Left kidney (tissue), 2 donors: ENCODE data around the gene SDC1. TPM values are rescaled to one million over a fixed set of nuclear protein-coding genes. Genes with fewer than 3 reads are reported as not detected.
"Not testable (repeated sequence)": the region's sequence is repeated elsewhere in the genome, so short reads cannot be mapped to it uniquely, and the experiment has no call there.

Experiments used
- DNase-seq: peaks from one replicate; pipeline ENCODE4 v3.0.0-alpha.2; 2013
- polyA plus RNA-seq: library from polyadenylated mRNA; unstranded; fragments of 120-200 nt; gene quantifications from one replicate; pipeline ENCODE4 v1.2.1, GENCODE V29; 2013; ENCODE audit not compliant: insufficient read length

SDC1 gene
- polyA plus RNA-seq, 1 donor, result 22.2 TPM

DNA sequence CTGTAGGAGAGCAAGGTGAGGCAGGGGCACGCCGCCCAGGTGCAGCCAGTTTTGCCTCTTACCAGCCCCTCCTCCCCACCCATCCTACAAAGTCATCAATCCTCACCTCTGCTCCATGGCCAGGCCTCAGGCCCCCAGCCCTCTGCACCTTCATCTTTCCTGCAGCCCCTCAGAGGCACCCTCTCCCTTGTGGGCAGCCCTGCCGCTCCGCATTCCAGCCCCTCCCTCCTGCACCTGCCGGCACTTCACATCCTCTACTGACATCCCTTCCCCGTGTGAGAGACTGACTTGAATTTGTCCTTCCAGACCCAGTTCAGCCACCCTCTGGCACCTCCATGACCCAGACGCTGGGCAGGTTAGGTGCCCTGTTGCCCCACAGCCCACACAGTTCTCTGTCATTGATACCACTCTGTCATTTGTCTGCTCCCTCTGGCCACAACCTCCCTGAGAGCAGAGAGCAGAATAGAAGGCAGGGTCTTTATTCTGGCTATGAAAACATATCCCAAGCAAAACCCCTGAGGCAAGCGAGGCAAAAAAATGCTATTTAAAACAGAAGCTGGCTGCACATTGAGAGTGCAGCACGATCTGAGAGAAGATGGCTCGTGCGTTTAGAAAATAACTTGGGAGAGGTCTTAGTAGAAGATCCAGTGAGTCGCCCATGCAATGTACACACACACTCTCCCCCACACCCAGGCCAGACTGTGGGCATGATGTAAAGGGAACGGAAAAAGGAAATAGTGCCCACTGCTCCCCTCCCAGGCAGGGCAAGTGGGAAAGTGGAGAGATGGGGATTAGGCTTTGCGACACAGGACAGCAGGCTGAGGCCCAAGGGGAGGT, 25.9 kb downstream of the SDC1 start:
- DNase-seq, result no peak

DNA sequence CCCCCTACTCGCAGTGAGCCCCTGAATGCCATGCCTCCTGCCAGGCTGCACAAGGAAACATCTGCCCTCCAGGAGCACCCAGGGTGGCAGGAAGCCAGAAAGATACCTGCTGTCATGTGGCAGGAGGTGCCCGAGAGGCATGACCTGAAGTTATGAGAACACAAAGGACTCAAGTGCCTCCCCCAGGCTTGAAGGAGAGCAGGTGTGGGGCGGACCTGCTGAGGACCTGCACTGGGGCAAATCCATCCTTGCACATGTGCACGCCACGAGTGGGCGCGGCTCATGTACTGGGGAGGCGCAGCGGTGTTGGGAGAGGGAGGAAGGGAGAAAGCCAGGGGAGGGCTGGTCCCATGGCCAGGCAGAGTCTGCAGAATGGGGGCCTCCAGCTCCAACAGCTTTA, 26.9 kb downstream of the SDC1 start:
- no peak for DNase-seq

DNA sequence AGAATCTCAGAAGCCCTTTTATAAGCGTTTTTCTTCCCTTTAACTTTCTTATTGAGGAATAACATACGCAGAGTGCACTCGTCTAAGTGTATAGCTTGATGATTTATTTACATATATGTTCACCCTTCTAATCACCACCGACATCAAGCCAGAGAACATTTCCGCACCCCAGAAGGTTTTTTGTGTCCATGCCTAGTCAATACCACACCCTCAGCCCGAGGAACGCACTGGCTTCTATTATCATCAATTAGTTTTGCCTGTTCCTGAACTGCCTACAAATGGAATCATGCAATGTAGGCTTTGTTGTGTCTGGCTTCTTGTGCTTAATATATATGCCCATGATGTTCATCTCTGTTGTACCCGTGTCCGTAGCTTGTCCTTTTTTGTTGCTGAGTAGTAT, 27.7 kb downstream of the SDC1 start:
- no peak for DNase-seq

DNA sequence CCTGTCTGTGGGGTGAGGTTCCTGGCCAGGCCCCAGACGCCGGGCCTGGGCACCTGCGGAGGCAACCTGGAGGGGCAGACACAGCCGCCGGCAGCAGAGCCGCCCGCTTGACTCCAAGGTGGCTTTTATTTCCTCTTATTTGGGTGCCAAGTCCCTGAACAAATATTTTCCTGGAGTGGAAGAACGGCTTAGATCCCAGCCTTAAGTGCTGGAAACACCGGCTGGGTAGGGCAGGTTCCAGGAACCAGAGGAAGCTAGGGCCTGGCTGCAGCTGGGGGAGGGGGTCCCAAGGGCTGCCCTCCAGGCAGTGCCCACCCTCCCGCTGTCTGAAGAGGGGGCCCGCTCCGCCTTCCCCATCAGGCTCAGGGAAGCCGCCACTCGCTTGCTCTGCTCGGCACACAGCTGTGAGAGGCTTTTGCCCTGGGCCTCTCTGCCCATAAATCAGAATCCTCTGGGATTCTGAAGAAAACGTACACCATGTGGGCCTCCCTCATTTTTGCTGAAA, 28.2 kb downstream of the SDC1 start:
- DNase-seq, result peak; percentile 63

DNA sequence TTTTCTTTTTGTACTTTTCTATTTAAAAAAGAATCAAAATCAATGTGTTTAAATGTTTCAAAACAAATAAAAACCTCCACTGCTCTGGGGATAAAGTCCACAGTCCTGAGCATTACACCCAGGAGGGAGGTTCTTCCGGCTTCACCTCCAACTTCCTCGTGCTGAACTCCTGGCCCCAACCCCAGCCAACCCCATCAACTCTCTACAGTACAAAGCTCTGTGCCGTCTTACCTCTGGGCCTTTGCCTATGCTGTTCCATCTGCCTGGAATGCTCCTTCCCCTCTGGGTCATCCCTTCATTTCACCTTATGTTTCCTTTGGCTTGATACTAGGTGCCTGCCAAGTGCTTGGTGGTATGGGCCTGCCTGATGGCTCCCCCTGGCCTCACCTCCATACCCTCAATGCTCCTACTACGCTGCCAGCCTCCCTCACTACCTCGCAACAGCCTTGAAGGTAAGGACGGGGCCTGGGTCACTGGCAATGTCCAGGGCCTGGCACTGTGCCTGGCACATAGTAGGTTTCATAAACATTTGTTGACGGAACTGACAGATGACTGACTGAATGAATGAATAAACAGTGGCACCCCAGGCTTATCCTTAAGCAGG, 28.8 kb downstream of the SDC1 start:
- no peak for DNase-seq

DNA sequence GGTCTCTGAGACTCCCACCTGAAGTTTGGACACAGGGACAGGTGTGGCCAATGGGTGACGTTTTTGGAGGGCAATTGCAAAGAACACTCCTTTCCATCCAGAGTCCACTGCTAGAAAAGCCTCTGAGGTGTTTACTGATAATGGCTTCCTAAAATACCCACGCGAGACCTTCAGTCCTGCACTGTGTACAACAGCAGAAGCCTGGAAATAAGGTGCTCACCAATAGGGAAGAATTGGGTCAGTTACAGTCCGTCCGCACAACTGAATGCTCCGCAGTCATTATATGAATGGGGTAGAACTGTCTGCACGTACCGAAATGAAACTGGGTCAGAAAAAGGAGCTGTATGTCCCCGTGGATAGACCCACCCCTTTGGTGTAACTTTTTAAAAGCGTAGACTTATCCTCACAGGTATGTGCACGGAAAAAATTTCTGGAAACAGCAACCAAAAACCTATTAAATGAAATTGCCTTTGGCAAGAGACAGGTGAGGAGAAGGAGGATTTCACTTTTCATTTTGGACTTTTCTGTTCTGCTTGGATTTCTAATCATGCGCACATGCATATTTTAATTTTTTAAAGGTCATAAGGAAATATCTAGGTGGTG, 29.4 kb downstream of the SDC1 start:
- DNase-seq, result no peak

DNA sequence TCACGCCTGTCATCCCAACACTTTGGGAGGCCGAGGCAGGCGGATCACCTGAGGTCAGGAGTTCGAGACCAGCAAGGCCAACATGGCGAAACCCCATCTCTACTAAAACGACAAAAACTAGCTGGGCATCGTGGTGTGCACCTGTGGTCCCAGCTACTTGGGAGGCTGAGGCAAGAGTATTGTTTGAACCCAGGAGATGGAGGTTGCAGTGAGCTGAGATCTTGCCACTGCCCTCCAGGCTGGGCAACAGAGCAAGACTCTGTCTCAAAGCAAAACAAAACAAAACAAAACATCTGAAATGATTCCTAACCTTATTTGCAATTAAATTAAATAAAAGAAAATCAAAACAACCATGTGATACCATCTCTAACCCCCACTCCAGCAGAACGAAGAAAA, 29.9 kb downstream of the SDC1 start:
- not testable (repeated sequence) for DNase-seq

DNA sequence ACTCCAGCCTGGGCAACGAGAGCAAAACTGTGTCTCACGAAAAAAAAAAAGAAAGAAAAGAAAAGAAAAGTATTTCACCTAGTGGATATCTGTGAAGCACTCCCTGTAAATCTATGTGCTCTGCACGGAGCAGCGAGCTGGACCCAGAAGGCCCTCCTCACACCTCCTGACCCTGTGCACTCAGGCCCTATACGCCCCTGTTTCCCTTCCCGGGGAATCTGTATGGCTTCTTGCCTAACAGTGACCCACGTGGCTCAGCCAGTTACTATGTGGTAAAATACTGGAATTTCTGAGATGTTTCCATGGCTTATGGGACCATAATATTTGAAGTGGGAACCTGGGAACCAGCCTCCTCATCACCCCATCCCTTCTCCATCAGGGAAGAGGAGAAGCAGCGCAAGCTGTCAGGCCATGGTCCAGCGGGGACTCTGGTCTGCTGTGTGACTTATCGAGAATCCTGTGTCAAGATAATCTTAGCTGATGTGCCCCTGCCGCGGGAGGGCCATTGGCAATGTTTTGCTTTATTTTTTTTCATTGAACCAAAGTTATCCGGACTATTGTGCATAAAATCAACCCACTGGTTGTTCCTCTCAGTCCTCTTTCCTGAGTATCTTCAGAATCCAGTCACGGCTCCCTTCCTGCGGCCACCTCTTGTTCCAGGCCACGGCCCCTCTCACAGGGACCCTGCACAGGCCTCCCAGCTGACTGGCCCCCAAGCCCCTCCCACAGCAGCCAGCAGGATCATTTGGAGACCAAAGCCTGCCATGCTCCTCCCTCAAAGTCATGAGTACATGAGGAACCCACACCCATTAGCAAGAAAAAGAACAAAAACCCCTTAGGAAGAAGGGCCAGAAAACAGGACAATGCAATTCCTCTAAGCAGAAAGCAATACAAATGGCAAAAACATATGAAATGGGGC, 30.6 kb downstream of the SDC1 start:
- no peak for DNase-seq

DNA sequence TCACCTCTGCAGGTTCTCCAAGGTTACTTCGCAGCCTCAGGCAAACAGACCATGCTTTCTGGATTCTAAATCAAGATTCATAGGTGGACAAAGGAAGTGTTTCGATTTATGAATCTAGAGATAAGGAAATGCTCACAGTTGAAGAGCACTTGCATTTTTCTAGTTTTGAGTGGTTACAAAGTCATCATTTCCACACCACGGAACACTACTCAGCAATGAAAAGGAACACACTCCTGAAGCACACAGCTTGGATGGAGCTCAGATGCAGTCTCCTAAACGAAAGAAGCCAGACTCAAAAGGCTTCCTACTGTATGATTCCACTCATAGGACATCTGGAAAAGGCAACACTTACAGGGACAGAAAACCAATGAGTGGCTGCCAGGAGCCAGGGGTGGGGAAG, 31.7 kb downstream of the SDC1 start:
- no peak for DNase-seq

DNA sequence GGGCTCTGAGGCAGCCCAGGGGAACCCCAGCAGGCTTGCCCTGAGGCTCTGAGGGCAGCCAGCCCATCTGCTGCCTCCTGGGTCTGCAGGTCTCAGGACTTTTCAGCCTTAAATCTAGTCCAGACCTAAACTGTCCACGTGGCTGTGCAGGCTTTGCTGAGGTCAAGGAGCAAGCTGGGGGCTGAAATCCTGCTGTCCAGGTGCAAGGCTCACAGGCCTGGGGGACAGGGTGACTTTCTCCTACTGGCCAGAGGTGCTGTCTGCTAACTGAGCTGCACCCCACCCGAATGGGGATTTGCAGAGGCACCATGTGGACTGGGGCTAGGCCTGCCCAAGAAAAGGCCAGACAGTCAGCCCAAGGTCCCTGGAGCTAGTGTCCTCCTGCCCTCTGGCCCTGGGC, 32.1 kb downstream of the SDC1 start:
- no peak for DNase-seq

DNA sequence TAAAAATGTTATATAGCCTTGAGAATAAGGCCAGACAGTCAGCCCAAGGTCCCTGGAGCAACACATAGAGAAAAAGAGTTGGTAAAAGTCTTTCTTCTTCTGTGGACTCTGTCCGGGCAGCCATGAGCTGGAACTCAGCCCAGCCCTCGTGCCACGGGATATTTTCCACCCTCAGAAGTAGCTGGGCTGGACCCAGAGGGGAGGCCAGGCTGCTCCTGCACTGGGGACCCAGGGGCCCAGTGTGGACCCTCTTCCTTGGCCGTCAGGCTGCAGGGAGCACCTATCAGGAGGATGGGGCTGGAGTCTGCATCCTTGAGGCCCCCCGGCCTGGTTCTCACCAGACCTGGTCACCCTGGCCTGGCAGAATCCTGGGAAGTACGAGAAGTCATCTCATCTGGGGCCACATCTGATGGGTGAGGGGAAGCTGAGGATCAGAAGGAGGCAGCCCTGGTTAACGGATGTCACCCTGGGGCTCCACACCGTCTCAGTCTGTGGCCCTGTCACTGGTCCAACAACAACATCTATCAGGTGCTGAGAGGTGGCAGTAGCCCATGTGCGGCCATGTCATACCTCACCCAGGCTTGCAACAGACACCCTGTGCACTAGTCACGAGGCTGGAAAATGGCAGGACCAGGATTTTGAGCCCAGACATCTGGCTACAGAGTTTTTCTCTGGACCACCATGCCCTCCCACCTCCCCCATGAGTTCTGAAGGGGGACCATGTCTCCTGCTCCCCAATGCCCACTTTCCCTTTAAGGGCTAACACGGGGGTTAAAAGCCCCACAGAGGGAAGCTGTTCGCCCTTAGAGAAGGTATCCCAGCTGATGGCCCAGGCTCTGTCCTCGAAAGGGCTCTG, 33.0 kb downstream of the SDC1 start:
- no peak for DNase-seq

DNA sequence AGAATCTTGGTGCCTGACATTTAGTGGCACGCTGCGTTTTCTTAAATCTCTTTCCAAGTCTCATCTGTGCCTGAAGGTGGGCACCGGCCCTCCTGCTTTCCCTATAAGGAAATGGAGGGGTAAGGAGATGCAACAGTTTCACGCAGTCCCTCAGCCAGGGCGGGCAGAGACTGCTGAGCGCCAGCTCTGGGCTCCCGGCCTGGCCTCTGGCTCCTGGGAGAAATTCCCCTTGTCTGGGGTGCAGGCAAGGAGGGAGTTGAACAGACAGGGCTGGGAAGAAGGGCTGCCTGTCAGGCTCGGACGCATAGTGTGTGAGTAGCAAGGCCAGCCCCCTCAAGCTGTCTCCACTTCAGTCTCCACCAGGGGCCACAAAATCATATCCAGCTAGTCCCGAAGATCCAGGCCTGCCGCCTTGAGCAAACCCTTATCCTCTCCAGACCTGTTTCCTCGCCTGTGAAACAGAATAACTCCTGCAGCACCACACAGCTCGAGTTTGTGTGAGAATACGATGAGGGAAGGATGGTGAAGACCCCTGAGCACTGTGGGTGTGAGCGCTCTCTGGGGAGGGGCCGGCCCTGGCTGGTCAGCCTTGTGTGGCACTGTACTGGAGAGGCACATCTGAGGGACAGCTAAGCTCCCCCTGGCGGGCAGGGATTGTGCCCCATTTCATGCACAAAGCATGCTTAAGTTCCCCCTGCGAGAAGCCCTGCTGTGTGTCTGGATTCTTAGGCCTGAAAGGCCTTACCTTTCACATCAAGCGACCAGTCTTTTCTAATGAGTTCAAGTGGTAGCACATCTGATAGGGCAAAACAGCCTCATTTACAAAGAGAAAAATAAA, 33.8 kb downstream of the SDC1 start:
- DNase-seq, result no peak

DNA sequence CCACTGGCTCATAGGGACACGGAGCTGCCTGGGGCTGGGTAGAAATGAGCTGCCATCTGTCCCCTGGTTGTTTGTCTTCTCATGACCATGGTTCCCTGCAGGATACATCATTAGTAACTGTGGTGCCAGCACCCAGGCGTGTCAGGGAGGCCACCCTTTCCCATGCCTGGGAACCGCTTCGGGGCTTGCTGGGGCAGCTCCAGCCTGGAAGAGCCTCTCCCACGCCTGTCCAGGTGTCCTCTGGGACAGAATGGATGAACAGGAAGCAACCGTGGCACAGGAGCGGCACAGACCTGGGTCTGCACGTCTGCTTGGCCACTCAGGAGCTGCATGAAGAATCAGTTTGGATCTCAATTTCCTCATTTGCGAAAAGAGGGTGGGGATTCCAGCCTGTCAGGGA, 34.8 kb downstream of the SDC1 start:
- no peak for DNase-seq

DNA sequence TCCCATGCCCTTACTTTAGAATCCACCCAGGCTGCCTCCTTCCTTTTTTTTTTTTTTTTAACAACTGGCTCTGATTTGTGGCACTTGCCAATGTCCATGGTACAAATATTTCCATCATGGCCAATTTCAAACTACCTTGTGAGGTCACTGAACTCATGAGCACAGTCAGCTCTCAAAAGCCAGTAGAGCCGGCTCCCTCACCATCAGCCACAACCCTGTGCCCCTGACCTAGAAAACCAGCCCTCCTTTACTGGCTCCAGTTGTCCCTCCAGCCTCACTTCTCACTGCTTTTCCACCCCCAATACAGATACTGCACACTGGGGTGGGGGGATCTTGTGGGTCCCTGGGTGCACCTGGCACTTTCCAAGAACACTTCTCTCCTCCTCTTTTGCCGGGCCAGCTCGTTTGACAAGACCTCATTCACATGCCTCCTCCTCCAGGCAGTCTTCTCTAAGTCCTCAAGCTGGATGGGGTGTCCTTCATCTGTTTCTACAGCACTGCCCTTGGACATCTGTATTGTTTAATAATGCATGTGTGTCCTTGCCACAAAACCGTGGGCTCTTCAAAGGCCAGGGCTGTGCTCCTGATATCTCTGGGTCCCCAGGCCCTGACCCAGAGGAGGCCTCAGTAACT, 35.5 kb downstream of the SDC1 start:
- DNase-seq, result no peak

DNA sequence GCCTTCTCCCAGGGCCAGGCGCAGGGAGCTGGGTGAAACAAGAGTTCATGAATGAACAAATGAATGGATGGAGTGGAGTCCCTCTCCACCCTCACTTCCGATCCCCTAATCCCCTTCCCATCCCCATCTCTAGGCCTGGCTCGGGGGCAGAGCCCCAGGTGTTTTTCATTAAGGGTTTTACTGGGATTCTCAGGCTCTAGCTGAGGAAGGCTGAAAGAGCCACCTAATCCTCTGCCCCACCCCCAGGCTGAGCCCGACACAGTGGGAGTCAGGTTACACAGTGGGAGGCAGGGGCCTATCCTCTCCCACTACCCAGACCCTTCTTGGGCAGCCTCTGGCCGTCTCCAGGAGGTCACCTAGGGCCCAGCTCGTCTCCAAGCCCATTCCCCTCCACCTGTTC, 36.1 kb downstream of the SDC1 start:
- peak; percentile 69 for DNase-seq

DNA sequence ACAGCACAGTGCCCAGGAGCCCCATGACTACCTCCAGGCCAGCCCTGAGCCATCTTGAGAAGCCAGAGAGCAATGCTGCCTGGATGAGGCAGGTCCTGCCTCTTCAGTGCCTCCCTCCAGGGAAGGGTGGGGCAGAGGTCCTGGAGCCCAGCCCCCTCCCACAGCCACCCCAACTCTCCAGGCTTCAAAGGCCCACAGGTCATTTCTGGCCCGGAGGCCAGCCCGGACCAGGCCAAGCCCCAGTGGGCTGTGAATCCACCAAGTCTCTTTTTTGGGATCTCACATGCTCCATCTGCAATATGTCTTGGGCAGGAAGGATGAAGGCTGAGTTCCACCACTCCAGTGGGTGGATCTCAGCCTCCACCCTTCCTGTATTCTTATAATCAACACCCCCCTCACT, 36.7 kb downstream of the SDC1 start:
- DNase-seq, result no peak

DNA sequence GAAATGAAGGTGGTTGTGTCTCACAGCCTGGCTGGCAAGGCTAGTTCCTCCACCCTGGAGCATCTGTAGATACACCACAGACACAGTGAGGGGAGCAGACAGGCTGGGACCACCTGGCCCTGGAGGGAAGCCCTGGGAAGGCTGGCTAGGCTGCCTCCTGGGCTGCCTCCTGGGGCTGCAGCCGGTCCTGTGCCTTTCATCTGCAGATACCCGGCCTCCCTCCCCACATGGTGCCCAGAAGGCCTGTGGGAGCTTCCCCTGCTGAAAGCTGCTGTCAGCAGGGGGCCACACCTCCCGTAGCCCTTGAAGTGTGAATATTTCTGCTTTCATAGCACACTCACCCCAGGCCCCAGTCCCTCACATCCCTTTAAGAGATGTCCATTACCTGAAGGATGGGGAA, 37.6 kb downstream of the SDC1 start:
- DNase-seq, result no peak

DNA sequence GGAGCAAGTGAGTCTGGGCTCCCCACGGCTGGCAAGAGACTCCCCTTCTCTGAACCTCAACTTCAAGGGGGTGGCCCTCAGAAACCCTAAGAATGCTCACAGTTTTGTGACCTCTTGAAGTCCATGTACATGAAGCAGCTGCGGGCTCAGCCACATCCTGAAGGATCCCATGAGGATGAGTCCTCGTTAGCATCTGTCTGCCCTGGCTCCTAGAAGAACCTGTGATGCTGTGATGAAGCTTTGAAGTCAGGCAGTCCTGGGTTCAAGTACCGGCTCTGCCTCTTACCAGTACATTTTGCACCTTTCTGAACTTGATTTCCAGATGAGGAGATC, 38.1 kb downstream of the SDC1 start:
- DNase-seq, result no peak

DNA sequence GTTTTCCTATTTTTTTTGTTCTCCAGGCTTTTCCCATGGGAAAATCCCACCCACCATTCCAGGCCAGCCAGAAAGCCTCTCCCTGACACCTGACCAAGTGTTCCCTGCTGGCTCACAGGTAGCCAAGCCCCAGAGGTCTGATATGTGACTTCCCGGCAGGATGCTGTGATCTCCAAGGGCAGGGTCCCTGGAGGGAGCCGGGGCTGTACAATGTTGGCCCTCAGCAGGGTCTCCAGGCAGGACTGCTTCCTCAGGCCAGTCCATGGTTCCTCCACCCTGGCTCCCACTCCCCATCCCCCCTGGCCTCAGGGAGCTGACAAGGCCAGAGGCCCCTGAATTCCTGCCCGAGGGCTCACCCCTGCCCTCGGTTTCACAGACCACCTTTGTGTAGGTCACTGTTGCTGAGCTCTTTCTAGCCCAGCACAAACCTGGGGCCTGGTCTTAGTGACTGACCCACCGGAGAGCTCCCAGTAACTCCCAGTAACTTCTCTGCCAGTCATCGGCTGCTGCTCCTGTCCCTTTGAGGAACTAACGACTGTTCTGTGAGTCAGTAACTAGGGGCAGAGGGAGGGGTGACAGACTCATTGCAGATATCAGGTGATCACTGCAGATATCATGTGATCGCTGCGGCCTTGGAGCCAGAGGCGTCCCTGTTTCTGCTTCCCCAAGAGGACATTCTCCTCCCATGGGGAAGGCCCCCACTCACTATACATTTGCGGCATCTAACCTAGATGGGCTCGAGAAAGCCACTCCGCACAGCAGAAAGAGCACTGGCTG, 38.7 kb downstream of the SDC1 start:
- no peak for DNase-seq
